HG03135 (cell line): Measurements from ENCODE around the gene AQP7.
"Not testable (repeated sequence)": the region's sequence is repeated elsewhere in the genome, so short reads cannot be mapped to it uniquely, and the experiment has no call there.

Source experiments
- ATAC-seq: cut with Tn5 transposase; IDR thresholded peaks from one replicate; pipeline ENCODE4 v1.9.1; 2021; ENCODE audit warnings: mild to moderate bottlenecking, moderate library complexity; ENCODE audit not compliant: unreplicated experiment

The AQP7 gene

DNA sequence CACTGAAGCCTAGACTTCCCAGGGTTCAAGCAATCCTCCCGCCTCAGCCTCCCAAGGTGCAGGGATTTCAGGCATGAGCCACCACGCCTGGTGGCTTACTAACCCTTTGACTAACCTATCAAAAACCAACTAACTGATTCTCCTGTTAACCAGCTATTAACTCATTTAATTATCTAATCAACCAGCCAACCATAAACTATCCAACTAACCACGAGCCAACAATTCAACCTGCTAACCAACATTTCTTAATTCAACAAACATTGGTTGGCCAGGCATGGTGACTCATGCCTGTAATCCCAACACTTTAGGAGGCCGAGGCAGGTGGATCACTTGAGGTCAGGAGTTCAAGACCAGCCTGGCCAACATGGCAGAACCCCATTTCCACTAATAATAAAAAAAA, 3.3 kb downstream of the AQP7 start:
- not testable (repeated sequence) for ATAC-seq

- not testable (repeated sequence) for ATAC-seq
Measured at GRCh38 chr9:33397801-33398200, 4.6 kb downstream of the AQP7 start.

GRCh38 chr9:33395159-33395879, 7.0 kb downstream of the AQP7 start:
- ATAC-seq, result not testable (repeated sequence)

- not testable (repeated sequence) for ATAC-seq
Measured at GRCh38 chr9:33393986-33394385, 8.4 kb downstream of the AQP7 start.

DNA sequence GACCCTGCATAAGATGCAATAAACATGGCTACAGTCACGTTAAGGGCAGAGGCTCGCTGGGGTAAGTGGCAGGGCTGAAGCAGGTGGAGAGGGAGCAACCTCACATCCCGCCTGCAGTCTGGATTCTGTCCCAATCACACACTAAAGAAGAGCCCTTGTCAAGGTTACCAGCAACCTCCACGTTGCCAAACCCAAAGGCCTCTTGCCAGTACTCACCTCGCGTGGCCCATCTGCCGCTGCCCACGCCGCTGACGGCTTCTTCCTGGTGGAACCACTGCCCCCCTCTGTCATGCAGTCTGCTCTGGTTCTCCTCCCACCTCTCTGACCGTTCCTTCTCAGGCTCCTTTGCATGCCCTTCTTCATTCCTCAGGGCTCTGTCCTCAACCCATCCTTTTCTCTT, 8.8 kb downstream of the AQP7 start:
- ATAC-seq, result no peak

GRCh38 chr9:33392591-33393021, 9.8 kb downstream of the AQP7 start:
- not testable (repeated sequence) for ATAC-seq

DNA sequence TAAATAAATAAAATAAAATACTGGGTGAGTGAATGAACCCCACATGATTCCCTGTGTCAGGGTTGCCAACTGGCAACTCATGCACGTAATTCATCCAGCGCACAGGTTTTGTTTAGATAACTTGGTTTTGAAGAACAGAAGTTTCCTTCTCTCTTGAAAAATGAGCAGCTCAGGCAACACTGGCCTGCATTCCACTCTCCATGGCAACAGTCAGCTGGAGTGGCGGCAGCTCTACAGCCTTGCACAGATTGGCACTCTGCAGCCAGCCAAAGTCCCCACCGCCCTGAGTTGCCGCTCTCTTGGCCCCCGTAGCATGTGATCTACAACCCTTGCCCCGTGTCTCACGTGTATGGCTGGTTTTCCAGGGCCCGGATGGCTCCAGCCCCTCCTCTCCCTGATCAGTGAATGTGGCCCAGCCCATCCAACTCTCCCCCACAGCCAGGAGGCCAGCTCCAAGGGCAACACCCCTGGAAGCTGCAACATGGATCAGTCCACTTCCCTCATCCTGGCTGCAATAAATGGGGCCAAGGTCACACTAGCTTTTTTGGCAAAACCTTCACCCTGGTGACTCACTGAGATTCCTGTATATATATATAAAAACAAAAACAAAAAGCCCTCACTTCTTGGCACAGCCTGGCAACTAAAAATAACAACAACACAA, 11.1 kb downstream of the AQP7 start:
- not testable (repeated sequence) for ATAC-seq

GRCh38 chr9:33388110-33388994, 14.0 kb downstream of the AQP7 start:
- ATAC-seq, result no peak

DNA sequence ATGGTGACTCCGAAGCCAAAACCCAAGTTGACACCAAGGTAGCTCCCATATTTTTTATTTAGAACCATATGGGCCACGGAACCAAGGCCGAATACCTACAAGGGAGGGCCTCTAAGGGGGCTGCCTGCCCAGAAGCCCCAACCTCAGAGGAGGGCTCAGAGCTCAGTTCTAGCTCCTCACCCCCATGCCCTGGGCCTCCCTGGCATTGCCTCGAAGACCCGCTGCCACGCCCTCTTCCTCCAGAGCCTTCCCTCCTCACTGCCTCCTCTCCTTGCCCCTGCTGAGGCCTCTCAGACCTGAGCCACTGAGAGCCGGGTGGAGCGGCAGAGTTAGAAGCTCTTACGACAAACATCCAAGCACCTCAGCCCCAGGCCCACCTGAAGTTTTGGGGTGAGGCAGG, 15.4 kb downstream of the AQP7 start:
- ATAC-seq, result not testable (repeated sequence)

GRCh38 chr9:33386641-33386996, 15.7 kb downstream of the AQP7 start:
- not testable (repeated sequence) for ATAC-seq

GRCh38 chr9:33385979-33386640, 16.3 kb downstream of the AQP7 start:
- not testable (repeated sequence) for ATAC-seq

GRCh38 chr9:33385536-33385935, 16.8 kb downstream of the AQP7 start:
- not testable (repeated sequence) for ATAC-seq

- not testable (repeated sequence) for ATAC-seq
Measured at GRCh38 chr9:33383396-33383795, 19.0 kb downstream of the AQP7 start.

DNA sequence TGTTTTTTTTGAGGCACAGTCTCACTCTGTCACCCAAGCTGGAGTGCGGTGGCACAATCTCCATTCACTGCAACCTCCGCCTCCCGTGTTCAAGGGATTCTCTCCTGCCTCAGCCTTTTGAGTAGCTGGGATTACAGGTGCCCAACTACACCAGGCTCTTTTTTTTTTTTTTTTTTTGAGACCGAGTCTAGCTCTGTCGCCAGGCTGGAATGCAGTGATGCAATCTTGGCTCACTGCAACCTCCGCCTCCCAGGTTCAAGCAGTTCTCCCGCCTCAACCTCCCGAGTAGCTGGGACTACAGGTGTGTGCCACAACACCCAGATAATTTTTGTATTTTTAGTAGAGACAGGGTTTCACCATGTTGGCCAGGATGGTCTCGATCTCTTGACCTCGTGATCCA, 20.0 kb downstream of the AQP7 start:
- not testable (repeated sequence) for ATAC-seq

DNA sequence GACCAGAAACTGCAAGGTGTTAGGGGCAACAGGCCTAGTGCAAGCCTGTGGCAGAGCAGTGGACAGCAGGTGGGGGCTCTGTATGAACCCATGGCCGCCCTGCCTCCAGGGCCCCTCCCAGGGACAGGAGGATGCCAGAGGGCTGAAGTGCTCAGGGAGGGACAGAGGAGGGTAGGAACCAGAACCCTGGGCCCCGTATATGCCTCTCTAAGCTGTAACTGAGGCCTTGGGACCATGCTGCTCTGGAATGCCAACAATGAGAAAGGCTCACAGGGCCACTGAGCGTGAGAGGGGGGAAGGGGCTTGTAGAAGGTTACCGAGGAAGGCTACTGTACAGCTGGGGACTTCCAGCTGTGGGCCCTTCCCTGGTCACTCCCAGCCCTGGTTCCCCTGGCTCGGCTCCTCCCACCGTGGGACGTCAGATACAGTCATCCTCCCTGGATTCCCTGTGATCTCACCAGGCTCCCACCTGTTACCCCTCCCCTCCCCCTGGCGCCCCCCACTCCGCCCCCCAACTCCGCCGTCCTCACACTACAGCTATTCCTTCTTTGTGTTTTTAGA, 21.1 kb downstream of the AQP7 start:
- no peak for ATAC-seq

- no peak for ATAC-seq
Measured at GRCh38 chr9:33380390-33381094, 21.8 kb downstream of the AQP7 start.

- ATAC-seq, result no peak
Measured at GRCh38 chr9:33379666-33380389, 22.5 kb downstream of the AQP7 start.

DNA sequence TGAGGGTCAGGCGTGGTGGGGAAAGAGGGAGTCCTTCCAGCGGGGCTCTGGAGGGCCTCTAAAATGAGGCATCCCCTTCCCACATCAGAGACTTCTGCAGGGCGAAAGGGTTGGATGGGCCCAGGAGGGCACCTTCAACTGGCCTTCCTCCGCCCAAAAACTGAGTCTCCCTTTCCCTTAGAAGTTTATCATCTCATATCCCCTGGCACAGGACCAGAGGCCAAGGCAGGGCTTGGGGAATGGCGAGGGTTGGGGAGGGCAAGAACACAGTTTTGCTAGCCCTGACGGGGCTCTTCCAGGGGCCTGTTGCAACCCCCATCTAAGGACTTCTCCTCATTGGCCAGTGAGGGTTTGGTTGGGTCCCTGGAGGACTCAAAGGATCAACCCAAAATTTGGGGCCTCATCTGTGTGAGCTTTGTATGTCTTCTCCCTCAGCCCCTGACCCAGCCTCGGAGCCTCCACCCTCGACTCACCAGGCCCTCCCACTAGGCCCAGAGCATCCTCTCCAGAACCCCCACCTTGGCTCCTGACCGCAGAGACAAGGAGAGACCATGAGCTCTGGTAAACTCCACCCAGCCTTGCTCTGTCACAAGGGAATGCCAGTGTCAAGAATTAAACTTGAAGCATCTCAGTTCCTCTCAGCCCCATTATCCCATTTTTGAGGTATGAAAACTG, 24.1 kb downstream of the AQP7 start:
- no peak for ATAC-seq
